ENCODE results near the gene TTPAL. TPM values are rescaled to one million over a fixed set of nuclear protein-coding genes. Genes with fewer than 3 reads are reported as not detected.

Gene TTPAL
- total and polyA plus RNA-seq, 2 donors (not counting 3 experiments of a cell fraction or from before 2014, with no cell fraction given) = 4.0 to 8.0 TPM

GRCh38 chr20:44465001-44465560, 10.6 kb upstream of the TTPAL start:
- no peak for TF ChIP-seq GATA2 (IDR thresholded peaks at IDR 0.05; ENCODE audit: insufficient read depth, insufficient read length, low read depth, low read length)
- TF ChIP-seq, protein P1, sequence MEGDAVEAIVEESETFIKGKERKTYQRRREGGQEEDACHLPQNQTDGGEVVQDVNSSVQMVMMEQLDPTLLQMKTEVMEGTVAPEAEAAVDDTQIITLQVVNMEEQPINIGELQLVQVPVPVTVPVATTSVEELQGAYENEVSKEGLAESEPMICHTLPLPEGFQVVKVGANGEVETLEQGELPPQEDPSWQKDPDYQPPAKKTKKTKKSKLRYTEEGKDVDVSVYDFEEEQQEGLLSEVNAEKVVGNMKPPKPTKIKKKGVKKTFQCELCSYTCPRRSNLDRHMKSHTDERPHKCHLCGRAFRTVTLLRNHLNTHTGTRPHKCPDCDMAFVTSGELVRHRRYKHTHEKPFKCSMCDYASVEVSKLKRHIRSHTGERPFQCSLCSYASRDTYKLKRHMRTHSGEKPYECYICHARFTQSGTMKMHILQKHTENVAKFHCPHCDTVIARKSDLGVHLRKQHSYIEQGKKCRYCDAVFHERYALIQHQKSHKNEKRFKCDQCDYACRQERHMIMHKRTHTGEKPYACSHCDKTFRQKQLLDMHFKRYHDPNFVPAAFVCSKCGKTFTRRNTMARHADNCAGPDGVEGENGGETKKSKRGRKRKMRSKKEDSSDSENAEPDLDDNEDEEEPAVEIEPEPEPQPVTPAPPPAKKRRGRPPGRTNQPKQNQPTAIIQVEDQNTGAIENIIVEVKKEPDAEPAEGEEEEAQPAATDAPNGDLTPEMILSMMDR (IDR thresholded peaks at IDR 0.05; ENCODE audit: extremely low read depth in 1 of 2, insufficient read depth in 1 of 2, low read depth in 1 of 2, low read length in 2 of 2) = no peak
- TF ChIP-seq EZH2 (IDR thresholded peaks at IDR 0.05; ENCODE audit: borderline replicate concordance, low read depth, low read length, severe bottlenecking) = no peak
- TF ChIP-seq POLR2A (IDR thresholded peaks at IDR 0.05; ENCODE audit: low read depth, low read length) = no peak
- no peak for TF ChIP-seq JUN (IDR thresholded peaks at IDR 0.05; ENCODE audit: borderline replicate concordance, insufficient read depth, insufficient read length, low read depth)
- no peak for TF ChIP-seq MAX (IDR thresholded peaks at IDR 0.05; ENCODE audit: insufficient read depth, insufficient read length)
- TF ChIP-seq FOS (IDR thresholded peaks at IDR 0.05; ENCODE audit: borderline replicate concordance, insufficient read depth, low read length) = no peak
- no peak for TF ChIP-seq MYC (IDR thresholded peaks at IDR 0.05; ENCODE audit: low read depth, low read length)
- no peak for TF ChIP-seq POLR2AphosphoS5 (IDR thresholded peaks at IDR 0.05; ENCODE audit: insufficient read depth, low read depth, low read length)
- Histone ChIP-seq H3K4me2 (ENCODE audit: insufficient read depth, low read length) (no peak overlapping the region), H3K27me3 (ENCODE audit: control insufficient read depth in 2 of 2, insufficient read depth in 2 of 2, low read length in 2 of 2) (no peaks in the 10 kb centered on the region), H4K20me1 (replicated peaks; ENCODE audit: control insufficient read depth, extremely low read depth, insufficient read depth, low read length) (no peaks in the 10 kb centered on the region), H3K79me2 (ENCODE audit: control insufficient read depth, insufficient read depth, low read length) (no peaks in the 10 kb centered on the region), H3K36me3 (ENCODE audit: control insufficient read depth in 2 of 2, extremely low read depth in 1 of 2, insufficient read depth in 2 of 2, low read length in 2 of 2) (no peaks in the 10 kb centered on the region), H3K9me1 (replicated peaks; ENCODE audit: control insufficient read depth, extremely low read depth, insufficient read depth, low read length) (no peaks in the 10 kb centered on the region), H3K4me3 (replicated peaks in 1 of 3; ENCODE audit: insufficient read depth in 1 of 3, low read depth in 1 of 3, low read length in 3 of 3) (no peak overlapping the region), H3K27ac (ENCODE audit: insufficient read depth, low read depth, low read length) (no peak overlapping the region), H3K9me3 (replicated peaks; ENCODE audit: control insufficient read depth, insufficient read depth, low read length) (no peaks in the 10 kb centered on the region), H3K9ac (replicated peaks; ENCODE audit: extremely low read depth, insufficient read depth, low read length) (no peak overlapping the region), H3K4me1 (ENCODE audit: control insufficient read depth, extremely low read depth, insufficient read depth, low read length) (no peaks in the 10 kb centered on the region), H2AFZ (ENCODE audit: low read depth, low read length) (no peak overlapping the region)
- intact Hi-C loops (cut with micrococcal nuclease) = loop anchor here (10.0 kb wide), 1 partner anchor 350 kb away; no protein-coding TSS in a partner anchor
- no peak for FAIRE-seq
- CTCF ChIA-PET = interaction anchor here (1.8 kb wide), 1 partner anchor 81 kb away, joined by 4 read pairs; no protein-coding TSS in a partner anchor
- POLR2A ChIA-PET = no interaction called here
- no TSS peak for BruUV-seq (replicated peaks)
- no peak for DNase-seq (ENCODE audit: low read depth, low spot score)
- dilution Hi-C loops (cut with MboI; ENCODE audit: extremely low pct_ligation_motif_present, low sequenced_read_pairs) = no loop called here

All from endothelial cell of umbilical vein (primary cell).